ENCODE data around the gene OLFM1.

OLFM1 gene

DNA sequence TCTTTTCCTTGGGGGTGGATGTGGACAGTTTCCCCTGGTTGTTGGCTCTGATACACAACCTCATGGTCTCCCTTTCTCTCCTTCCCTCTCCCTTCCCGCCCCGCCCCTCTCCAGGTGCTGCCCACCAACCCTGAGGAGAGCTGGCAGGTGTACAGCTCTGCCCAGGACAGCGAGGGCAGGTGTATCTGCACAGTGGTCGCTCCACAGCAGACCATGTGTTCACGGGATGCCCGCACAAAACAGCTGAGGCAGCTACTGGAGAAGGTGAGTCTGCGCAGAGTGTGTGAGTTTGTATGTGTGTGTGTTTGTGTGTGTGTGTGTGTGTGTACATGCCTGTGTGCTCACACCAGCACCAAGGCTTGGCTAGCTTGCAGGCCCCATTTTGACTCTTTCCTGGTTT is 2.6 kb downstream of the OLFM1 start:
- DNase-seq (ENCODE audit: low read depth): no peak

DNA sequence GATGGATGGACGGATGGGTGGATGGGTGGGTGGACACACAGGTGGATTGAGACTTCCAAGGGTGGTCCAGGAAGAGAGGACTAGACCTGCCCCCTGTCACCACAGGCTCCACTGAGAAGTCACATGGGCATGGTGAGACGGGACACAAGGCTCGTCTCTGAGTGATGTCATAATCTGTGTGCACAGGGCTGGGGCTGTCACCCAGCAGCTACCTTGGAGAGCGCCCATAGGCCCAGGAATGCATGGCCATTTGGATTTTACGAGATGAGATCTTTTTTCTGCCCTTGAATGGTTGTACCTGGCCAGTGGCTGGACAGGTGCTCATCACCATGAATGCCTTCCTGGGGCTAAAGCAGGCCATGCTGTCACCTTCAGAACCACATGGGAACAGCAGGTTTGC is 3.1 kb downstream of the OLFM1 start:
- no peak for DNase-seq (ENCODE audit: low read depth)

DNA sequence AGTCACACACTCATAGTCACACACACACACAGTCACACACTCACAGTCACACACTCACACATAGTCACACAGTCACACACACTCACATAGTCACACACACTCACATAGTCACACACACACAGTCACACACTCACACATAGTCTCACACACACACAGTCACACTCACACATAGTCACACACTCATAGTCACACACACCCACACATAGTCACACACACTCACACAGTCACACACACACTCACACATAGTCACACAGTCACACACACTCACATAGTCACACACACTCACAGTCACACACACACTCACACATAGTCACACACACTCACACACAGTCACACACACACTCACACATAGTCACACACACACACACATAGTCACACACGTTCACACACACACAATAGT is 4.1 kb downstream of the OLFM1 start:
- DNase-seq (ENCODE audit: low read depth): no peak

DNA sequence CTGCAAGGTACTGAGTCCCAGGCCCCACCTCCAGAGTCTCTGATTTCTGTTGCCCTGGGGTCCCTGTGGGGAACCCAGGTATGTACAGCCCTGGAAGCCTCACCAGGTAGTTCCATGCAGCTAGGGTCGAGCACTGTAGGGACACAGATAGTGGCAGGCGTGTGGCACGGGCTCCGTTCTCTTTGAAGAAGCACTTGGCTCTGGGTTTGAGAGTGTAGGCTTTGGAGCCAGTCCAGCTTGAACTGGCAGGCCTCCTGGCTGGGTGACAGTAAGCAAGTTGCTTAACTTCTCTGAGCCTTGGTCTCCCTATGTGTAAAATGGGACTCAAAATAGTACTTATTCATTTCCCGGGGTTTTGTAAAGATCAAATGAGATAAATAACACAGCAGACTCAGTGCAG is 5.6 kb downstream of the OLFM1 start:
- no peak for DNase-seq (ENCODE audit: low read depth)

DNA sequence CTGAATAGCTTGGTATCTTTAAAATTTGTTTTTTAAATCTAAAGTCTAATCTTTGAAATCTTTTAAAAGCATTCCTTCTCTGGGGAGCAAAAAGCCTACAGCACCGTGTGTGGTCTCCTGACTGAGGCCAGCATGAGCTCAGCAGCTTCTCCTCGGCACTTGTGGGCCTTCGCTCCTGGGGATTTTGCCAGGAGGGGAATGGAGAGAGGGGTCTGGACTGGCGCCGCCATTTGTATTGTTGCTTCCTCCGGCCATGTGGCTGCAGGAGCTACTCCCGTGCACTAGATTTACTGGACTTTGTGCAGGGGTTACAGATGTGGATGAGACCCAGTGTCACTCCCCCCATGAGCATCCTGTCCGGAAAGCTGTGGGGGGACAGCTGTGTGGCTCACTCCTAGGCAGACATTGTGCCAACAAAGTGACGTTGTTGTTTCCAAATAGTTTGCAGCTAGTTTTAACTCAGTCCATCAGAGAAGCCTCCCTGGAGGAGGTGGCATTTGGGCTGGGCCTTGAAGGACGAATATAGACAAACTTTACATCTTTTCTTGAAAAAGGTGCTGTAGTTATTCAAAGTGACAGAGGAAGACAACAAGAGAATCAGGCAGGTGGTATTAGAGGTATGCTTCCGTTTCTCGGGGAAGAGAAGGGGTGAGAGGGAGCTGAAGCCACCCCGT is 6.6 kb downstream of the OLFM1 start:
- no peak for DNase-seq (ENCODE audit: low read depth)

DNA sequence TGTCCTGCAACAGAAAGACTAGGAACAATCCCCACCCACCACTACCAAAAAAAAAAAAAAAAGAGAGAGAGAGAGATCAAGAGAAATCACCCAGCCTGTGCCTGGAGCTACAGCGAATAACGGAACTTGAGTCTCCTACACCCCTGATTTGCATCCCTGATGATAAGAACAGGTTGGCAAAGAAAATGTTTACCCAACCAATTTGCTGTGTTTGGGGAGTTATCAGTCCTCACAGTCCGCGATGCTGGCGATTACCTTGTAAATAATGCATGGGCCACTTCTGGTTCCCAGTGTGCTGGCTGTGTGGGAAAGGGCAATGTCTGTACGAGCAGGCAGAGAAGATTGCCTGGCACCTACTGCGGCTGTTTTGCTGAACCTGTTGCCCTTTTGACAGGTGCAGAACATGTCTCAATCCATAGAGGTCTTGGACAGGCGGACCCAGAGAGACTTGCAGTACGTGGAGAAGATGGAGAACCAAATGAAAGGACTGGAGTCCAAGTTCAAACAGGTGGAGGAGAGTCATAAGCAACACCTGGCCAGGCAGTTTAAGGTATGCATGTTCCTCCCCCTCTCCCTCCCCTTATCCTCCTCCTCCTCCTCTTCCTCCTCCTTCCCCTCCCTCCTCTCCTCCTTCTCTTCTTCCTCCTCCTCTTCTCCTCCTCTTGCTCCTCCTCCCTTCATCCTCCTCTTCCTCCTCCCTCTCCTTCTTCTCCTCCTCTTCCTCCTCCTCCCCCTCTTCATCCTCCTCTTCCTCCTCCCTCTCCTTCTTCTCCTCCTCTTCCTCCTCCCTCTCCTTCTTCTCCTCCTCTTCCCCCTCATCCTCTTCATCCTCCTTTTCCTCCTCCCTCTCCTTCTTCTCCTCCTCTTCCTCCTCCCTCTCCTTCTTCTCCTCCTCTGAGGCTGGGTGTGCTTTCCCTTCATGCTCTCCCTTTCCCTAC is 8.3 kb downstream of the OLFM1 start:
- no peak for DNase-seq (ENCODE audit: low read depth)

DNA sequence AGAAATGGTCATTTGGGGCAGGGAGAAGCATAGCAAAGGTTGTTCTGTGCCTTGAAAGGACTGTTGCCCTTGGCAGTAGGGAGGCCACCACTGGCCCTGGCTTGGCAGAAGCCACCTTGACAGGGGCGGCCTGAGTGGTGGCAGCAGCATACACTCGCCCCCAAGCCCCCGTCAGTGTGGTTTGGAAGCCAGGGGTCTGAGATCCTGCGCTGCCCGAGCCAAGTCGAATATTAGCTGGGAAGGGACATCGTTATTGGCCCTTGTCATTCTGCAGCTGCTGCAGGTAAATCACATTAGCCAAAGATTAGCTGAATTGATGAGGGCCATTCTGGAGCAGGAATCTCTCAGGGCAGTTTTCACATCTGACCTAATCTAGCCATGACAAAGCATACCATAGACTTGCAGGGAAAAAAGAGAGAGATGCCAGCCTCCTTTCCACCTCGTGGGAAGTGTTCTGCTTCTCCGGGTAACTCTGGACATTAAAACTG is 9.0 kb downstream of the OLFM1 start:
- DNase-seq (ENCODE audit: low read depth): no peak

DNA sequence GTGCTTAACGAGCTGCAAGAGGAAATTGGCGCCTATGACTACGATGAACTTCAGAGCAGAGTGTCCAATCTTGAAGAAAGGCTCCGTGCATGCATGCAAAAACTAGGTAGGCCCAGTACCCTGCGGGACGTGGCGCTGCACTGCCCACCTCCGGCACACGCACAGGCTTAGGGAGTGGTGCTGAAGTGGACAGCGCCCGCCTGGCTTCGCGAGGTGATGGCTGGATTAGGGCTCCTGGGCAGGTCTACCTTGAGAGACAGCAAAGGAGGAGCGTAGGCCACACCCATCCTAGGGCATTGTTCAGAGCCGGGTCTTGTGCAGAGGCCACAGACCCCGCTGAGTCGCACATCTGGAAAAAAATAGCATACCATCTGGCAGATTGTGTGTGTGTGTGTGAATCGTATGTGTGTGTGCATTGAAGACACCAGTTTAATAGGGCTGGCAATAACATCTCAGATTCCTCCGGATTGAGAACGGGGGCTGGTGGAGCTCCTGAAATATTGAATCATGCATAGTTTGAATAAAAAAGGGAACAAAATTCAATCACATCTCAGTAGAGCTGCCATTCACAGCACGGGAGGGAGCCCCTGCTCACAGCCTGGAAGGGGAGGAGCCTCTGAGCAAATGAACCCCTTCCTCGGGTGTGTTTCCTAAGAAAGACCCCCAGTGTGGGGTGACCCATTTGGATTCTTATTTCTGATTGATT is 11.1 kb downstream of the OLFM1 start:
- DNase-seq (ENCODE audit: low read depth): no peak

DNA sequence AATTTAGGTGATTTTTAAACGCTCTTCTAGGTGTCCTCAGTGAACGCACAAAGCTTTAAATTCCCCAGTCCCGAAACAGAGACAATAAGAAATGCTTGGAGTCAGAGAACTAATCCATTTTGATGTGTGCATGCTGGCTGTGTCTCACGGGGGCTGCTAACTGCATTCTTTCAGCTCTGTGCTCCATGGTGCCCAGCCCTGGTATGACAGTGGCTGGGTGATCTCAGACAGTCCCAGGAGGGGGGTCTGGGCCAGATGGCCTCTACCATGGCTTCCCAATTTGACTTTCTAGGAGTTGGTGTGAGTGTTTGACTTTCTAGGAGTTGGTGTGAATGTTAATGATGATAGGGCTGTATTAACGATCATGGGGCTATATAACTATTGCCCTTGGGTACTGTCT is 12.1 kb downstream of the OLFM1 start:
- DNase-seq (ENCODE audit: low read depth): no peak

DNA sequence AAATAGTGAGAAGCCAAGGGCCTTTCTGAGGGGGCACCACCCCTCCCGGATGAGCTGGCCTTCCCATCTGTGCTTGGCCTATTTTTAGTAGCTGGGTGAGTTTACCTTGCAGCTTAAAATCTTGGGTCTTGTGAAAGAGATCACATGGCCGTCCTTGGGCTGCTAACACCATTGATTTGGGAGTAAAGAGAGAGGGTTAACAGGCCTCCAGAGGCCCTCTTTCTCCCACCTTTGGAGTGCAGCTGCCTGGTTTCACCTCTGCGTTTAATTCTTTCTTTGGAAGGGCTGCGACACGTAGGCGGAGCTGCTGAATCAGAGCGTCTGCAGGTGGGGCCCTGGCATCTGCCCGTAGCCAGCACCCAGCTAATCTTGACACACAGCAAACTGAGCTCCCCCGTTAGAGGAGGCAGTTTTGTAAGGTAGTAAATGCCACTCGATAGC is 12.8 kb downstream of the OLFM1 start:
- DNase-seq (ENCODE audit: low read depth): no peak

DNA sequence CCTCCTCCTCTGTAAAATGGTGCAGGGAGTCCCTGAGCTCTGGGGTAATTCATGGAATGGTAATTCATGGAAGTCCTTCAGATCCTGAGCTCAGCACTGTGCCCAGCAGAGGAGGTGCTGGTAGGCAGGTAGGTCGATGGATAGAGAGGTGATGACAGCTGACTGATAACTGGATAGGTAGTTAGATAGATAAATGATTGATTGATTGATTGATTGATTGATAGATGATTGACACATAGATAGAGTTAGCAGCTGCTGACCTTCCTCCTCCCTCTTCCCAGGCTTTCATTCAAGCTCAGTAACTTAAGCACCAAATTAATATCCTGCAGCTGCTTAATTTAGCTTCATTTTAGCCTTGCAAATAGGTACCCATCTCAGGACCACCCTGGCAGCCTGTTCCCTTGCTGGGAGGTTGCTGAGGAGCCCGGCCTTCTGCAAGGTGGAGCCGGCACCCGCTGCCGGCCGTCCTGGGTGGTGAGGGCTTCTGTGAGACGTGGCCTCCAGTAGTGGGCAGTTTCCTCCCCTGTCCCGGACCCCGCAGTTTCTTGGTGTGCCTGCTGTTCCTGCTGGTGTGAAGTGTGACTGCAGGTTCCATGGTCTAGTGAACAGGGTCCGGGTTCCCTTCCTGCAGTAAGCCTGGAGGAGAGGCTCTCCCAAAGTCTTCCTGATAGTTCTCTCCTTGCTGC is 13.4 kb downstream of the OLFM1 start:
- no peak for DNase-seq (ENCODE audit: low read depth)

DNA sequence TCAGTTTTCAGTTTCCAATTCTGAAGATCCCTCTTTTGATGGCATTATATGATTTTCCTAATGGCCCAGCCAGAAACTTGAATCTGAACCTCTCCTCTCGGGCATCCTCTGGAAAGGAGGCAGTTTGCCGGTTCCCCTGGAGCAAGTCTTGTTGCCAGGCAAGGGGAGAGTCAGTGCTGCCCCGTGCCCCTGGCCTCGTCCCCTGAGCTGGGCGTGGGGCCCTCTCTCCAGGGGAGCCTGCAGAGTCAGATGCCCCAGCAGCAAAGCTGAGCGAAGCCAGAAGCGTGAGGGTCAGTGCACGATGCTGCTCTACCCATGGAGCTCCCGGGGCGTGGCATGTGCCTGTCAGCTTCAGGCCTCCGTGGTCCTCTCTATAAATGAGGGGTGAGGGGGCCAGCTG is 14.0 kb downstream of the OLFM1 start:
- DNase-seq (ENCODE audit: low read depth): no peak

DNA sequence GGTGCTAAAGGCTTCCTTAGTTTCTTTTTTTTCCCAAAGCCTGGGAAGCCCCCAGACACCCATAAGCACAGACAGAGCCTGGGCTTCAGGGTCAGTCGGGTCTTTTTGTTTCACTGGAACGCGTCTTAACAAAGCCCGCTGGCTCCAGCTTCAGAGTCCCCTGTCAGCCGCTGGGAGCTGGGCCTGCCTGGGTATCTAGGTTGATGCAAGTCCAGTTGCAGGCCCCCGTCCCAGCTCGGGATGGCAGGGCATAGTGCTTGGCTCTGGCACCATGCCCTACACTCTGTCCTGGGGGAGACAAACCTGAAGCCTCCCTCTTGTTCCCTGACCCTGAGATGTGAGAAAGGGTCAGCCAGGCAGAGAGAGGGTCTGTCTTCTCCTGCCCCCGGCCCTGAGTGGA is 14.5 kb downstream of the OLFM1 start:
- no peak for DNase-seq (ENCODE audit: low read depth)

DNA sequence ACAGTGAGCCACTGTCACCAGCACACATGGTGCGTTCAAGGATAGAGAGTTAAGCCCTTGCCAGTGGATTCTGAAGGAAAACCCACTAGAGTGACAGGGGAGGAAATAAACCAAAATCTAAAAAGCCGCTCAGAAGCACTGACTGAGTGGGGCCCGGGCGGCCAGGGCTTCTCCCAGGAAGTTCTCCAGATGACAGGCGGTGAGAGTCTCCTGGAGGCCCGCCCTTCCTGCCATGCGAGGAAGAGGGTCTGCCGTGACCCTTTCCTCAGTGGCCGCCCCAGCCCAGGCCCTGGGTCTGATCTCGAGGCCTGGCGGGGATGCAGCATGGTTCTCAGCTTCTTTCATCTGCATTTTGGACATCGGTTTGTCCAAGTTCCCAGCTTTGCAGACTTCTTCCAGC is 14.9 kb downstream of the OLFM1 start:
- no peak for DNase-seq (ENCODE audit: low read depth)

DNA sequence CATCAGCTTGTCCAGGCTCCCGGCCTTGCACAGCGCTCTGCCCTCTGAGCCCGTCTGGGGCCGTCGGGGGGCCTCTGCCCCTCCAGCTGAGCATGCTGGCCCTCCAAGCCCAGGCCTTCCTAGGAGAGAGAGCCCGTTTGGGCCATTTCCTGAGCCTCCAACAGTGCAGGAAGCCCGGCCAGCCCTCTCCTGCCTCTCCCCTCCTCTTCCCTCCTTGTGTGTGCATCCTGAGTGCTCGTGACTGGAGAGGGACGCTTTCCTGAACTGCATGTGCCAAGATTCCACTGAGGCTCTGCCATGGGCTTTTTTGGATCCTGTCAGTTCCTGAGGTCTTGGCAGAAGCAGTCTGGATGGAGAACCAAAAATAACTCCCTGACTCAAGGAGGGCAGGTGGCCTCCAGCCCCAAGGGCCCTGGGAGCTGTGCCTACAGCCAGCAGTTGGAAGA is 15.6 kb downstream of the OLFM1 start:
- no peak for DNase-seq (ENCODE audit: low read depth)

DNA sequence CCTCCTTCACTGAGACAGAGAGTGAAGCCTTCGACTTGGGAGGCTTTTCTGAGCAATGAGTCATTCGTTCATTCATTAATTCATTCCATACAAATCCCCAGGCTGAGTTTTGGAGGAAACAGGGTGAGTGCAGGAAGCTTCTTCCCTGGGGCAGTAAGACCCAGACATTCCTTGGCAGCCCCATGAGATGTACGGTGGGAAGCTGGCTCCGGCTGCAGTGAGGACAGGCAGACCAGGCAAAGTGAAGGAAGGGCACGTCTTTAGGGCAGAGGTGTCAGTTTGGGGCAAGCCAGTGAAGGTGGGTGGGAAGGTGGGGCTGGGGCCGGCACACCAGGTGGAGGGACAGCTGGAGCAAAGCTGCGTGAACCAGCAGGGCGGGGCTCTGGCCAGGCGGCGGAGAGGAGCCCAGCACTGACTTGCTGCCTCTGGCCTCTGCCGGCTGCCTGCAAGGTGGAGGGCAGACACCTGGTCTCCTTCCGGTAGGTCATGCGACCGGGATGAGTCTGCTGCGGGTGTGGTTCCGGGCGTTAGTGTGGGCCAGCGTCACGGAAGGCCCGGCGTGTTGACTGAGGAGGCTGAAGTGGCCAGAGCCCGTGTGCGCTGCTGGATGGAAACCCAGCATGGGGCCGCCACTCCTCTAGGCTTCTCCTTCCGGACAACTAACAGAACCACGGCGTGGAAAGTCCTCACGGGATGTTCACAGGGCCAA is 16.6 kb downstream of the OLFM1 start:
- no peak for DNase-seq (ENCODE audit: low read depth)

DNA sequence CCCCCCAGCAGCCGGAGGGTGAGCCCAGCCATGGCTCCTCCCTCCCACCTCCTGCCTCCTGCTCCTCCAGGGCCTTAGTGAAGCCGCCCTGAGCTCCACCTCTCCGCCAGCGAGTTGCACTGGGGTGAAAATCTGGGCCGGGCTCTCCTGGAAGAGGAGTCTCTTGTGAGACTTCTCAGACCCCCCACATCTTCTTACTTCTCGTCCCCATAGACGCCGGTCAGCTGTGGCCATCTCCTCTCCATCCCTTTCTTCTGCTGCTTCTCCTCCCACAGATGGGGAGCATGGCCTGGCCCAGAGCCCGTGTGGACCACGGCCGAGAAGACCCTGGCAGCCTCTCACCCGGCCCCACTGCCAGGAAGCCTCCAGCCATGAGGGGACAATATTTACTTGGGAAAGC is 17.3 kb downstream of the OLFM1 start:
- DNase-seq (ENCODE audit: low read depth): no peak

DNA sequence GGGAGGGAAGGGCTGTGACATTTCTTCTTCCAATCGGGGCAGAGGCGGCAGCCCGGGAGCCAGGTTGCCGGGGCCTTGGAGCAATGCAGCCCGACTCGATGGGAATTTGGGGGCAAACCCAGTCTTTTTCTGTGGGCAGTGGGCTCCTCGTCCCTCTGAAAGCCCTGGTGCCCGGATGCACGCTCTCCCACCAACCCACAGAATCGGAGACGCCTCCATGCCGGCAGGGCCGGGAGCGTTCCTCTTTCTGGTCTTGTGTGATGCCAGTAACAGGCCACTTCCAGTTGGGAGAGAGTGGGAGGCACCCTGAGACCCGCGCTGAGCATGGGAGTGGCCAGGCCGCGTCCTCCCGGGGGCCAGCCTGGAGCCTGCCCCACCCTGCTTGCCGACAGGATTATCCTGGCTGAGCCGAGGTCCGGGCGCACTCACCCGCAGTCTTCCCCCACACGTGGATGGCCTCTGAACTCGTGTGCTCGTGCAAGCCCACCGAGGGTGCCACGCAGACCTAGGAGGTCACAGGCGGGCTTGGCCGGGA is 17.8 kb downstream of the OLFM1 start:
- DNase-seq (ENCODE audit: low read depth): no peak

DNA sequence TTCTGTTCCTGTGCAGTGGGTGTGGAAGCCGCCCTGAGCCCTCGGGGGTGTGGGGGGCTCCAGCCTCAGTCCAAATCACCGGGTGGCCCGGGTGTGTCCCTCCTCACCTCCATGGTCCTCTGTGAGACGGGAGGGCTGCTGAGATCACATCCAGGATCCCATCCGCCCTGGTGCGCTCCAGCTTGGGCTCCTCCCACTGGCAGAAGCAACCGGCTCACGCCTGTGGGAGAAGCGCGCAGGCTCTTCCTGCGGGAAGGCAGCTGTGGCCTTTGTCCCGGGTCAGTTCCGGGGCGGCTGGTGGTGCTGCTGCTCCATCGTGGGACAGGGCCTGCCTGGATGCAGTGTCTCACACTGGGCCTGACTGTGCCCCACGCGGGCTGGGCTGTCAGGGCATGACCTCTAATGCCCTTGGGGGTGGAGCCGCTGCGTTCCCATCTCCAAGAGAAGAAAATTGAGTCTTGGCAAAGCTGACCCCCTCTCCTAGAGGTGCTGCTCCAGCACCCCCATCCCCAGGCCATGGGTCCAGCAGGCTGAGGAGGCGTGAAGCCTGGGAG is 18.5 kb downstream of the OLFM1 start:
- no peak for DNase-seq (ENCODE audit: low read depth)

DNA sequence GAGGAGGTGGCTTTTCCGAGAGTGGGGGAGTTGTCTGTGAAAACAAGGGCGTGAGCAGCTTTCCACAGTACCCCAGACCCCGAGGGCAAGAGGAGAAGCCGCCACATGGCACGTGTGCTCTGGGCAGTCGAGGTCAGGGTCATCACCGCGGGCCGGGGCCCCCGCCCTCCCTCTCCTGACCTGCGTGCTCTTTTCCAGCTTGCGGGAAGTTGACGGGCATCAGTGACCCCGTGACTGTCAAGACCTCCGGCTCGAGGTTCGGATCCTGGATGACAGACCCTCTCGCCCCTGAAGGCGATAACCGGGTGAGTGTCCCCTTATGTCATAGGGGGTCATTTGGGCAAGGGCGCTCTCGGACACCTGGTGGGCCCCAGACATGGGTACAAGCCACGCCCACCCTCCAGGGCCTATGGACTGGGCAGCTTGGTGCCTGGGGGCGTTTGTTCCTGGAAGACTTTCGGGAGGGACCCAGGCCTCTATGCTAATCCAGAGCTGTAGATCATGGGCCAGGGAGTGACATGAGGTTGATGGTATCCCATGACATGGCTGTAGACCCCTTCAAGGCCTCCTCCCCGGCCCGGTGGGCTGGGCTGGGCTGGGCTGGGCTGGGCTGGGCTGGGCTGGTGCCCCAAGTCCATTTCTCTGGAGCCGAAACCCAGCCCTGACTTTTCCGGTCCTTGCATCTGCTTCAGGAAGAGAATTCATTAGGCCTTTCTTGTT is 19.2 kb downstream of the OLFM1 start:
- no peak for DNase-seq (ENCODE audit: low read depth)

All from fibroblast of gingiva (primary cell).